Kidney (tissue), 14 donors: ENCODE measurements around the gene PLCB2. TPM values are rescaled to one million over a fixed set of nuclear protein-coding genes. Genes with fewer than 3 reads are reported as not detected.
A peak's percentile ranks its signal among the peaks of the same experiment; 100 is the strongest.

Source experiments
- DNase-seq, 5 donors: peaks; one replicate each; pipeline ENCODE4 v3.0.0-alpha.2; 2013 to 2020
- FAIRE-seq: peaks from 2 replicates; lab custom pipeline; 2012; peaks lifted over from hg19 to GRCh38; lab: Jason Lieb, UNC
- H3K27ac ChIP-seq, 2 donors: one replicate each; pipeline ENCODE4 v1.7.0; 2013; ENCODE audit warnings: low read depth in 2 of 2, low read length in 2 of 2, inconsistent platforms in 1 of 2
- H3K27me3 ChIP-seq: one replicate; pipeline ENCODE4 v1.7.1; 2013; ENCODE audit warnings: low read length, inconsistent platforms; ENCODE audit not compliant: control insufficient read depth, insufficient read depth
- H3K36me3 ChIP-seq, 3 donors: one replicate each; pipeline versions ENCODE4 v1.7.0 to v1.7.1; 2013; ENCODE audit warnings: low read length in 3 of 3, control low read depth in 1 of 3, inconsistent platforms in 1 of 3; ENCODE audit not compliant: insufficient read depth in 3 of 3, control insufficient read depth in 2 of 3
- H3K4me1 ChIP-seq, 3 donors: one replicate each; pipeline versions ENCODE4 v1.7.0 to v1.7.1; 2013; ENCODE audit warnings: low read length in 3 of 3, inconsistent platforms in 1 of 3, low read depth in 1 of 3; ENCODE audit not compliant: control insufficient read depth in 2 of 3, insufficient read depth in 2 of 3
- H3K4me3 ChIP-seq, 3 donors: one replicate each; pipeline versions ENCODE4 v1.7.0 to v1.8.1; 2013; ENCODE audit warnings: low read length in 3 of 3, control low read depth in 1 of 3, inconsistent platforms in 1 of 3
- H3K9ac ChIP-seq, 3 donors: one replicate each; pipeline versions ENCODE4 v1.7.0 to v1.7.1; 2013; ENCODE audit warnings: low read length in 3 of 3, control low read depth in 1 of 3, inconsistent platforms in 1 of 3
- H3K9me3 ChIP-seq, 3 donors: one replicate each; pipeline versions ENCODE4 v1.7.0 to v1.7.1; 2013; ENCODE audit warnings: low read length in 3 of 3, control low read depth in 1 of 3, inconsistent platforms in 1 of 3; ENCODE audit not compliant: control insufficient read depth in 2 of 3, insufficient read depth in 1 of 3
- intact Hi-C: fragments of 100-400 bp; cut with DNase I; formaldehyde crosslinking; loops from one replicate; pipeline ENCODE4 v1.11.1; 2022
- polyA plus RNA-seq: library from polyadenylated mRNA; stranded (reverse); fragments of 350-450 nt; fragmentation: Illumina TruSeq; extraction: RNeasy Lipid Tissue Mini Kit (QIAGEN cat#74804); gene quantifications from one replicate; pipeline ENCODE4 v1.2.3, GENCODE V29; 2014; ENCODE audit warnings: low read depth, low replicate concordance; ENCODE audit not compliant: insufficient read depth
- total RNA-seq: library from RNA; stranded (reverse); fragmentation: NEBNext Ultra II Directional; extraction: Animal tissue kit (Norgen Biotek cat#: 25700); gene quantifications from one replicate; pipeline ENCODE4 v1.2.1, GENCODE V29; 2021
- TF ChIP-seq, protein P1 (sequence below): IDR thresholded peaks from 3 replicates; pipeline ENCODE4 v1.5.1; 2012; ENCODE audit warnings: mild to moderate bottlenecking, moderate library complexity, borderline replicate concordance; ENCODE audit not compliant: insufficient read depth; ENCODE audit errors: extremely low read depth
- donor health status: control.
- donor health status: control.
- donor health status: control.
- donor health status: control.
- donor health status: control.
- donor health status: DM: yes; HTN: yes; CAD: no.
- donor health status: Normal renal cell carcinoma (clear cell type).

The PLCB2 gene
- total and polyA plus RNA-seq, 2 donors from 2014 or later: 4.4 to 37.2 TPM

DNA sequence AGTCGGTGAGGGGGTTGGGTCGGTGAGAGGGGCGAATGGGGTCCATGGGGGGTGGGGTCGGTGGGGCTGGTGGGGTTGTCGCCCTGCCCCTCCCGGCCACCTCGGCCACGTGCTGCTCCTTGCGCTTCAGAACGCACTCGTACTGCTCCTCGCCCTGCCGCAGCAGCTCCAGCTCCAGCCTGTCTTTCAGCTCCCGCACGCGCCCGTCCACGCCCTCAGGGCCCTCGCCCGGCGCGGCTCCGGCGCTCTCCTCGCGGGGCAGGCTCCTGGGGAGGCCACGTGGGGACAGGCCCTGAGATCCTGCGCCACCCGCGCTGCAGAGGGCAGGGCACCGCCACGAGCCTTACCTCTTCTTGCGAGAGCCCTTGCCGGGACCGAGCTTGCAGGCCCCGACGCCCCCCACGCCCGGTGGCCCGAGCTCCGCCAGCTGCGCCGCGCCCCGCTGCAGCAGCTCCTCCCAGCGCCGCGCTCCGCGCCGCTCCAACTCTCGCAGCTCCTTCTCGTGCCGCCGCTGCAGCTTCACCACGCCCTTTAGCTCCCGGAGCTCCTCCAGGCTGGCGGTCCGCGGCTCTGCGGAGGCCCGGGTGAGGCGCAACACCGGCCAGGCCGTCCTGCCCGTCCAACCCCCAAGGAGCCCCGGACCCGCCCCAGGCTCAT is 16.7 kb downstream of the PLCB2 start:
- FAIRE-seq (no peak), DNase-seq (peak in 4 of 5 donors; percentile 72 to 85 (median 82))
- H3K27ac ChIP-seq: no peak overlapping the region
- intact Hi-C loops: no loop called here
- TF ChIP-seq, protein P1, sequence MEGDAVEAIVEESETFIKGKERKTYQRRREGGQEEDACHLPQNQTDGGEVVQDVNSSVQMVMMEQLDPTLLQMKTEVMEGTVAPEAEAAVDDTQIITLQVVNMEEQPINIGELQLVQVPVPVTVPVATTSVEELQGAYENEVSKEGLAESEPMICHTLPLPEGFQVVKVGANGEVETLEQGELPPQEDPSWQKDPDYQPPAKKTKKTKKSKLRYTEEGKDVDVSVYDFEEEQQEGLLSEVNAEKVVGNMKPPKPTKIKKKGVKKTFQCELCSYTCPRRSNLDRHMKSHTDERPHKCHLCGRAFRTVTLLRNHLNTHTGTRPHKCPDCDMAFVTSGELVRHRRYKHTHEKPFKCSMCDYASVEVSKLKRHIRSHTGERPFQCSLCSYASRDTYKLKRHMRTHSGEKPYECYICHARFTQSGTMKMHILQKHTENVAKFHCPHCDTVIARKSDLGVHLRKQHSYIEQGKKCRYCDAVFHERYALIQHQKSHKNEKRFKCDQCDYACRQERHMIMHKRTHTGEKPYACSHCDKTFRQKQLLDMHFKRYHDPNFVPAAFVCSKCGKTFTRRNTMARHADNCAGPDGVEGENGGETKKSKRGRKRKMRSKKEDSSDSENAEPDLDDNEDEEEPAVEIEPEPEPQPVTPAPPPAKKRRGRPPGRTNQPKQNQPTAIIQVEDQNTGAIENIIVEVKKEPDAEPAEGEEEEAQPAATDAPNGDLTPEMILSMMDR: no peak
- no peaks in the 10 kb centered on the region for H3K36me3 ChIP-seq
- H3K9me3 ChIP-seq: no peaks in the 10 kb centered on the region
- no peak overlapping the region for H3K9ac ChIP-seq
- no peaks in the 10 kb centered on the region for H3K27me3 ChIP-seq
- peaks cover 0 to 10% (median 10%) of the 10 kb centered on the region in 3 donors for H3K4me1 ChIP-seq
- H3K4me3 ChIP-seq: peak overlapping the region in 1 of 3 donors; percentile 13

DNA sequence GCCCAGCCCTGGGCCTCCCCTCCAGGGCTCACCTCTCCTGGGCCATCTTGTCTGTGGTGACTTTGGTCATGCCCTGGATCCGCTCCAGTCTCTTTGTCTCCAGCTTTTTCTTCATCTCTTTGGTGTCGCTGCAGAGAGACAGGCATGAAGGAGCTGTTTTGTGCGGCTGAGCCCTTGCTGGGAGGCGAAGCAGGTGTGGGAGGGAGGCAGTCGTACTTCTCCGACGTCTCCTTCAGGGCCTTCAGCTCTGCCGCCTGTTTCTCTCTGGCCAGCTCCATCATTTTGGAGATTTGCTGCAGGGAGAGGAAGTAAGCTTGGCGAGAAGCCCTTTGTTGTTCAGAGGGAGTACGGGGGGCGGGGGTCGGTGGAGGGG is 17.2 kb downstream of the PLCB2 start:
- no peak overlapping the region for H3K9ac ChIP-seq
- H3K4me3 ChIP-seq: no peak overlapping the region
- TF ChIP-seq, protein P1: no peak
- peaks cover 0 to 10% (median 10%) of the 10 kb centered on the region in 3 donors for H3K4me1 ChIP-seq
- intact Hi-C loops: no loop called here
- no peak overlapping the region for H3K27ac ChIP-seq
- DNase-seq (no peak), FAIRE-seq (no peak)
- H3K36me3 ChIP-seq: no peaks in the 10 kb centered on the region
- no peaks in the 10 kb centered on the region for H3K9me3 ChIP-seq
- H3K27me3 ChIP-seq: no peaks in the 10 kb centered on the region

DNA sequence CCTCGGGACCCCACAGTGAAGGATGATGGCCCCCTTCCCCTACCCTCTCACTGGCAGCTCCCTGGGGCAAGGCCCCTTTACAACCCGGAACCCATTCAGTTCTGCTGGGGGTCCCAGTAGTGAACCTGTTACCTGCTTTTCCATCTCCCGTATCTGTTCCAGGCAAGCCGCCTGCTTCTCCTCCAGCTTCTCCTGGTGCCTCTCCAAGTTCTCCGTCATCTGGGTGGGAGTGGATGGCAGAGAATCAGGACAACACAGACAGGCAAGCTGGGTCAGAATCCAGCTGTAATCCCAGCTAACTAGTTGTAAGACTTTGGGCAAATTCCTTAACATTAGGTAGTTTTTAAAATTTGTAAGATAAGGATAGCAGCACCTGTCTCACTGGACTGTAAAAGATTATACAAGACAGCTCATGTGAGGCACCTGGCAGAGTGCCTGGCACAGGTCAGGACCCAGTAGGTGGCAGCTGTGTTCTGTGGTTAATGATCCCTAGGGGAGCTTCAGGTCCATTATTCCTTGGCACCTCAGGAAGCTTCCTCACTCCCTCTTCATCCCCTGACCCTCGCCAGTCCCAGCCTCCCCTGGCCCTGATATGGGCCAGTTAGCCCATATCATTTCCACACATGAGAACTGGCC is 18.5 kb downstream of the PLCB2 start:
- no peak overlapping the region for H3K4me3 ChIP-seq
- no peak overlapping the region for H3K9ac ChIP-seq
- no peaks in the 10 kb centered on the region for H3K36me3 ChIP-seq
- H3K9me3 ChIP-seq: no peaks in the 10 kb centered on the region
- intact Hi-C loops: no loop called here
- peaks cover 0 to 10% (median 10%) of the 10 kb centered on the region in 3 donors for H3K4me1 ChIP-seq
- peaks cover under 1% of the 10 kb centered on the region for H3K27me3 ChIP-seq
- DNase-seq (no peak), FAIRE-seq (no peak)
- TF ChIP-seq, protein P1: no peak
- no peak overlapping the region for H3K27ac ChIP-seq
